ENCODE results near the gene LPGAT1.
"Not testable (repeated sequence)": the region's sequence is repeated elsewhere in the genome, so short reads cannot be mapped to it uniquely, and the experiment has no call there.

Gene LPGAT1

GRCh38 chr1:211830328-211831142, at the start of gene LPGAT1:
LPGAT1 (minus strand) TSS chr1:211830763; CDS start chr1:211829296, 1,467 bp downstream.
- H3K36me3 ChIP-seq (ENCODE audit: control insufficient read depth, insufficient read depth, low read length), result no peaks in the 10 kb centered on the region
- no peak within 1 kb of the TSS for H3K9ac ChIP-seq (ENCODE audit: low read depth, low read length)
- H3K4me1 ChIP-seq (ENCODE audit: control insufficient read depth, insufficient read depth, low read length), result peaks cover 3% of the 10 kb centered on the region
- H3K4me3 ChIP-seq (ENCODE audit: low read depth, low read length), result peak within 1 kb of the TSS; percentile 78
- peaks cover 16% of the 10 kb centered on the region for H3K27me3 ChIP-seq (ENCODE audit: control insufficient read depth, insufficient read depth, low read length)
- H3K9me3 ChIP-seq (ENCODE audit: control insufficient read depth, insufficient read depth, low read length), result no peaks in the 10 kb centered on the region

GRCh38 chr1:211879475-211879874, 48.9 kb upstream of the LPGAT1 start:
- Histone ChIP-seq H3K27me3 (ENCODE audit: control insufficient read depth, insufficient read depth, low read length) (no peaks in the 10 kb centered on the region), H3K36me3 (ENCODE audit: control insufficient read depth, insufficient read depth, low read length) (no peaks in the 10 kb centered on the region), H3K4me3 (ENCODE audit: low read depth, low read length) (no peak overlapping the region), H3K9me3 (ENCODE audit: control insufficient read depth, insufficient read depth, low read length) (no peaks in the 10 kb centered on the region), H3K4me1 (ENCODE audit: control insufficient read depth, insufficient read depth, low read length) (no peaks in the 10 kb centered on the region), H3K9ac (ENCODE audit: low read depth, low read length) (no peak overlapping the region)

GRCh38 chr1:211876851-211877590, 46.5 kb upstream of the LPGAT1 start:
- no peak overlapping the region for H3K4me3 ChIP-seq (ENCODE audit: low read depth, low read length)
- no peaks in the 10 kb centered on the region for H3K9me3 ChIP-seq (ENCODE audit: control insufficient read depth, insufficient read depth, low read length)
- no peaks in the 10 kb centered on the region for H3K36me3 ChIP-seq (ENCODE audit: control insufficient read depth, insufficient read depth, low read length)
- no peaks in the 10 kb centered on the region for H3K27me3 ChIP-seq (ENCODE audit: control insufficient read depth, insufficient read depth, low read length)
- no peak overlapping the region for H3K9ac ChIP-seq (ENCODE audit: low read depth, low read length)
- H3K4me1 ChIP-seq (ENCODE audit: control insufficient read depth, insufficient read depth, low read length), result no peaks in the 10 kb centered on the region

- H3K4me1 ChIP-seq (ENCODE audit: control insufficient read depth, insufficient read depth, low read length), result no peaks in the 10 kb centered on the region
- no peak overlapping the region for H3K4me3 ChIP-seq (ENCODE audit: low read depth, low read length)
- H3K9ac ChIP-seq (ENCODE audit: low read depth, low read length), result no peak overlapping the region
- no peaks in the 10 kb centered on the region for H3K36me3 ChIP-seq (ENCODE audit: control insufficient read depth, insufficient read depth, low read length)
- no peaks in the 10 kb centered on the region for H3K27me3 ChIP-seq (ENCODE audit: control insufficient read depth, insufficient read depth, low read length)
- no peaks in the 10 kb centered on the region for H3K9me3 ChIP-seq (ENCODE audit: control insufficient read depth, insufficient read depth, low read length)
These were observed 45.0 kb upstream of the LPGAT1 start for GRCh38 chr1:211875541-211875940.

GRCh38 chr1:211874521-211875347, 44.2 kb upstream of the LPGAT1 start:
- Histone ChIP-seq H3K4me1 (ENCODE audit: control insufficient read depth, insufficient read depth, low read length) (no peaks in the 10 kb centered on the region), H3K9ac (ENCODE audit: low read depth, low read length) (no peak overlapping the region), H3K27me3 (ENCODE audit: control insufficient read depth, insufficient read depth, low read length) (no peaks in the 10 kb centered on the region), H3K36me3 (ENCODE audit: control insufficient read depth, insufficient read depth, low read length) (no peaks in the 10 kb centered on the region), H3K4me3 (ENCODE audit: low read depth, low read length) (no peak overlapping the region), H3K9me3 (ENCODE audit: control insufficient read depth, insufficient read depth, low read length) (no peaks in the 10 kb centered on the region)

- not testable (repeated sequence) for H3K4me3 ChIP-seq (ENCODE audit: low read depth, low read length); H3K4me1 ChIP-seq (ENCODE audit: control insufficient read depth, insufficient read depth, low read length); H3K27me3 ChIP-seq (ENCODE audit: control insufficient read depth, insufficient read depth, low read length)
These were observed 43.2 kb upstream of the LPGAT1 start for GRCh38 chr1:211873731-211874130.

GRCh38 chr1:211870156-211870555, 39.6 kb upstream of the LPGAT1 start:
- Histone ChIP-seq H3K27me3 (ENCODE audit: control insufficient read depth, insufficient read depth, low read length) (no peaks in the 10 kb centered on the region), H3K4me1 (ENCODE audit: control insufficient read depth, insufficient read depth, low read length) (no peaks in the 10 kb centered on the region), H3K9me3 (ENCODE audit: control insufficient read depth, insufficient read depth, low read length) (no peaks in the 10 kb centered on the region), H3K4me3 (ENCODE audit: low read depth, low read length) (no peak overlapping the region), H3K9ac (ENCODE audit: low read depth, low read length) (no peak overlapping the region), H3K36me3 (ENCODE audit: control insufficient read depth, insufficient read depth, low read length) (no peaks in the 10 kb centered on the region)

More at GRCh38 chr1:211873731-211874130, 43.2 kb upstream of the LPGAT1 start:
- not testable (repeated sequence) for H3K36me3 ChIP-seq (ENCODE audit: control insufficient read depth, insufficient read depth, low read length); H3K9ac ChIP-seq (ENCODE audit: low read depth, low read length); H3K9me3 ChIP-seq (ENCODE audit: control insufficient read depth, insufficient read depth, low read length)

- Histone ChIP-seq H3K36me3 (ENCODE audit: control insufficient read depth, insufficient read depth, low read length) (no peaks in the 10 kb centered on the region), H3K9me3 (ENCODE audit: control insufficient read depth, insufficient read depth, low read length) (no peaks in the 10 kb centered on the region), H3K4me3 (ENCODE audit: low read depth, low read length) (no peak overlapping the region), H3K27me3 (ENCODE audit: control insufficient read depth, insufficient read depth, low read length) (no peaks in the 10 kb centered on the region), H3K9ac (ENCODE audit: low read depth, low read length) (no peak overlapping the region), H3K4me1 (ENCODE audit: control insufficient read depth, insufficient read depth, low read length) (no peaks in the 10 kb centered on the region)
These were observed 34.6 kb upstream of the LPGAT1 start for GRCh38 chr1:211865180-211865579.

GRCh38 chr1:211859405-211859804, 28.8 kb upstream of the LPGAT1 start:
- H3K9me3 ChIP-seq (ENCODE audit: control insufficient read depth, insufficient read depth, low read length), result peaks cover 7% of the 10 kb centered on the region
- no peaks in the 10 kb centered on the region for H3K4me1 ChIP-seq (ENCODE audit: control insufficient read depth, insufficient read depth, low read length)
- no peak overlapping the region for H3K4me3 ChIP-seq (ENCODE audit: low read depth, low read length)
- H3K27me3 ChIP-seq (ENCODE audit: control insufficient read depth, insufficient read depth, low read length), result no peaks in the 10 kb centered on the region
- no peak overlapping the region for H3K9ac ChIP-seq (ENCODE audit: low read depth, low read length)
- H3K36me3 ChIP-seq (ENCODE audit: control insufficient read depth, insufficient read depth, low read length), result no peaks in the 10 kb centered on the region

GRCh38 chr1:211851174-211851573, 20.6 kb upstream of the LPGAT1 start:
- Histone ChIP-seq H3K27me3 (ENCODE audit: control insufficient read depth, insufficient read depth, low read length) (no peaks in the 10 kb centered on the region), H3K9me3 (ENCODE audit: control insufficient read depth, insufficient read depth, low read length) (no peaks in the 10 kb centered on the region), H3K36me3 (ENCODE audit: control insufficient read depth, insufficient read depth, low read length) (no peaks in the 10 kb centered on the region), H3K9ac (ENCODE audit: low read depth, low read length) (no peak overlapping the region), H3K4me1 (ENCODE audit: control insufficient read depth, insufficient read depth, low read length) (no peaks in the 10 kb centered on the region), H3K4me3 (ENCODE audit: low read depth, low read length) (no peak overlapping the region)

GRCh38 chr1:211843507-211844298, 13.1 kb upstream of the LPGAT1 start:
- Histone ChIP-seq H3K27me3 (ENCODE audit: control insufficient read depth, insufficient read depth, low read length) (no peaks in the 10 kb centered on the region), H3K9me3 (ENCODE audit: control insufficient read depth, insufficient read depth, low read length) (no peaks in the 10 kb centered on the region), H3K4me1 (ENCODE audit: control insufficient read depth, insufficient read depth, low read length) (no peaks in the 10 kb centered on the region), H3K9ac (ENCODE audit: low read depth, low read length) (no peak overlapping the region), H3K36me3 (ENCODE audit: control insufficient read depth, insufficient read depth, low read length) (no peaks in the 10 kb centered on the region), H3K4me3 (ENCODE audit: low read depth, low read length) (no peak overlapping the region)

Measured in iPS-15b (cell line).